Thoracic aorta (tissue), 2 donors: ENCODE results near the gene TMC6. TPM values are rescaled to one million over a fixed set of nuclear protein-coding genes. Genes with fewer than 3 reads are reported as not detected.

Experiments used
- ATAC-seq: fragments of 150-250 bp; one replicate; pipeline ENCODE4 v1.8.0; 2017; ENCODE audit warnings: low read depth; ENCODE audit not compliant: insufficient number of reproducible peaks, low FRiP score
- DNase-seq: peaks from one replicate; pipeline ENCODE4 v3.0.0-alpha.2; 2020; ENCODE audit warnings: low spot score
- H3K27ac ChIP-seq, 2 donors: fragments of 200-600 bp; sonication (generic); 1 replicate in 1 of 2; 2 replicates in 1 of 2; pipeline ENCODE4 v1.5.1; 2016; ENCODE audit warnings: mild to moderate bottlenecking in 2 of 2, moderate library complexity in 2 of 2
- H3K27me3 ChIP-seq: fragments of 200-600 bp; sonication (generic); replicated peaks from 2 replicates; pipeline ENCODE4 v1.6.0; 2016; ENCODE audit warnings: mild to moderate bottlenecking; ENCODE audit not compliant: insufficient read depth
- H3K36me3 ChIP-seq: fragments of 200-600 bp; sonication (generic); one replicate; pipeline ENCODE4 v1.5.1; 2016
- H3K4me1 ChIP-seq, 2 donors: fragments of 200-600 bp; sonication (generic); 1 replicate in 1 of 2; 2 replicates in 1 of 2; pipeline versions ENCODE4 v1.5.1 to v1.6.0; 2016; ENCODE audit warnings: low read depth in 2 of 2, mild to moderate bottlenecking in 1 of 2; ENCODE audit not compliant: control insufficient read depth in 1 of 2
- H3K4me3 ChIP-seq: fragments of 200-600 bp; sonication (generic); 2 replicates; pipeline ENCODE4 v1.5.1; 2016; ENCODE audit warnings: mild to moderate bottlenecking
- H3K9me3 ChIP-seq: fragments of 200-600 bp; sonication (generic); 2 replicates; pipeline ENCODE4 v1.5.1; 2016
- total RNA-seq, 2 donors: library from RNA; depleted of rRNA; stranded (reverse); fragments of >200 nt; gene quantifications; one replicate each; pipeline versions ENCODE4 v1.1.0 to v1.2.3, GENCODE V29; 2016
- TF ChIP-seq, protein P1 (sequence below): fragments of 200-600 bp; sonication (generic); IDR thresholded peaks from one replicate; pipeline ENCODE4 v1.5.1; 2019; ENCODE audit warnings: antibody characterized with exemption

Gene TMC6, protein sequence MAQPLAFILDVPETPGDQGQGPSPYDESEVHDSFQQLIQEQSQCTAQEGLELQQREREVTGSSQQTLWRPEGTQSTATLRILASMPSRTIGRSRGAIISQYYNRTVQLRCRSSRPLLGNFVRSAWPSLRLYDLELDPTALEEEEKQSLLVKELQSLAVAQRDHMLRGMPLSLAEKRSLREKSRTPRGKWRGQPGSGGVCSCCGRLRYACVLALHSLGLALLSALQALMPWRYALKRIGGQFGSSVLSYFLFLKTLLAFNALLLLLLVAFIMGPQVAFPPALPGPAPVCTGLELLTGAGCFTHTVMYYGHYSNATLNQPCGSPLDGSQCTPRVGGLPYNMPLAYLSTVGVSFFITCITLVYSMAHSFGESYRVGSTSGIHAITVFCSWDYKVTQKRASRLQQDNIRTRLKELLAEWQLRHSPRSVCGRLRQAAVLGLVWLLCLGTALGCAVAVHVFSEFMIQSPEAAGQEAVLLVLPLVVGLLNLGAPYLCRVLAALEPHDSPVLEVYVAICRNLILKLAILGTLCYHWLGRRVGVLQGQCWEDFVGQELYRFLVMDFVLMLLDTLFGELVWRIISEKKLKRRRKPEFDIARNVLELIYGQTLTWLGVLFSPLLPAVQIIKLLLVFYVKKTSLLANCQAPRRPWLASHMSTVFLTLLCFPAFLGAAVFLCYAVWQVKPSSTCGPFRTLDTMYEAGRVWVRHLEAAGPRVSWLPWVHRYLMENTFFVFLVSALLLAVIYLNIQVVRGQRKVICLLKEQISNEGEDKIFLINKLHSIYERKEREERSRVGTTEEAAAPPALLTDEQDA
- total RNA-seq = 10 to 100 TPM; 22.6 to 44.3 TPM

DNA sequence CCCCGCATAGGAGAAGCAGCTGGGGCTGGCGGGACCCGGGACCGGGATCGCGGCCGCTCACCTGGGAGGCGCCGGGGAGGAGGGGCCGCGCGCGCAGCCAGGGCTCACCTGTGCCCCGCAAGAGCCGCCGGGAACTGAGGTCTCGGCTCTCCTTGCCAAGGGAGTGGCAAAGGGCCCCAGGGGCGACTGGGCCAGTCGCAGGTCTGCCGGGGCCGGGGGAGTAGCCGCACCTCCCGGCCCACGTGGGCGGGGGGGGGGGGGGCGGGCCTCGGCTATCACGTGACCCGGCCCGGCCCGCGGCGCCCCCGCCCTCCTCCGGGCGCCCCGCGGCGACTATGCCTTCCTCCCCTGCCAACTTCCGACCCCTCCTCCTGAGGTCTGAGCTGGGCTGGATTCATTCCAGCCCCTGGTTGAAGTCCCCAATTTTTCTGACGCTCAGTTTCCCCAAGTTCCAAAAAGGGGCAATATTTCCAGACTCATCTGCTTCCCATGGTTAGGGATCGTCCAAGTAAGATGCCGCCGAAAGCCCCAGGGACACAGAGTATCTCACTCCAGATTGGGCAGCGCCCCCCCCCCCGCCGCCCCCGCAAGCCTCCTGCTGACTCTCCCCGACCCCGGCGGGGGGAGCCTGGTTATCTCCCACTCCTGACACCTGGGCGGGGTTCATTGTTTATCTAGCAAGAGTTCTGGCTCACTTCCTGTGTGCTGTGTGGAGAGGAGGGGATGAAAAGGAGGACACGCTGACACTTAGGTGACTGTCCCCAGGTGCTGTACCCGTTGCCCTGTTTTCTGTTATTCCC, at the start of gene TMC6:
TSS of gene TMC6 (minus strand) at position 205 of the 800 bp plus-strand sequence. CDS start 1,923 bp downstream, outside the sequence.
- H3K4me3 ChIP-seq = peak within 1 kb of the TSS; percentile 79
- no peaks in the 10 kb centered on the region for H3K9me3 ChIP-seq
- H3K4me1 ChIP-seq = peaks cover 19 to 50% of the 10 kb centered on the region in 2 donors
- ATAC-seq (no peak), DNase-seq (no peak)
- no peaks in the 10 kb centered on the region for H3K27me3 ChIP-seq
- TF ChIP-seq, protein P1, sequence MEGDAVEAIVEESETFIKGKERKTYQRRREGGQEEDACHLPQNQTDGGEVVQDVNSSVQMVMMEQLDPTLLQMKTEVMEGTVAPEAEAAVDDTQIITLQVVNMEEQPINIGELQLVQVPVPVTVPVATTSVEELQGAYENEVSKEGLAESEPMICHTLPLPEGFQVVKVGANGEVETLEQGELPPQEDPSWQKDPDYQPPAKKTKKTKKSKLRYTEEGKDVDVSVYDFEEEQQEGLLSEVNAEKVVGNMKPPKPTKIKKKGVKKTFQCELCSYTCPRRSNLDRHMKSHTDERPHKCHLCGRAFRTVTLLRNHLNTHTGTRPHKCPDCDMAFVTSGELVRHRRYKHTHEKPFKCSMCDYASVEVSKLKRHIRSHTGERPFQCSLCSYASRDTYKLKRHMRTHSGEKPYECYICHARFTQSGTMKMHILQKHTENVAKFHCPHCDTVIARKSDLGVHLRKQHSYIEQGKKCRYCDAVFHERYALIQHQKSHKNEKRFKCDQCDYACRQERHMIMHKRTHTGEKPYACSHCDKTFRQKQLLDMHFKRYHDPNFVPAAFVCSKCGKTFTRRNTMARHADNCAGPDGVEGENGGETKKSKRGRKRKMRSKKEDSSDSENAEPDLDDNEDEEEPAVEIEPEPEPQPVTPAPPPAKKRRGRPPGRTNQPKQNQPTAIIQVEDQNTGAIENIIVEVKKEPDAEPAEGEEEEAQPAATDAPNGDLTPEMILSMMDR = no peak
- H3K36me3 ChIP-seq = no peaks in the 10 kb centered on the region
- peak within 1 kb of the TSS in 1 of 2 donors; percentile 57 for H3K27ac ChIP-seq

DNA sequence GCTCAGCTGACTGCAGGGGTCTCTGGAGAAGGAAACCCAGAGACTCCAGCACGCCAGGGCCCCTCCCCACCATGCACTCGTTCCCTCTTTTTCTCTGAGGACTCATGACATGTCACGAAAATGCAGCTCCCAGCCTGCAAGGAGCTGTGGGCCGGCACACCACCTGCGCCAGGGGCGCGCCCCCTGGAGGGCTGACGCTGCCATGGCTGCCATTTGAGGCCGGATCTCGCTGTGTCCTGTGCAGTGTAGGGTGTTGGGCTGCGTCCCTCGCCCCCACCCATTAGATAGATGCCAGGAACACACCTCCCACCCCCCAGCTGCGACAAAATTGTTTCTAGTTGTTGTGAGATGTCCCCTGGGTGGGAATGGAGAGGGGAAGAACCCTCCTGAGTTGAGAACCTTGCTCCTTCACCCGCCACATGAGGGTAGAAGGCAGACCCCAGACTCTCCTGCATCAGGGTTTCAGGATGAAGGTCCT, 48.0 kb upstream of the TMC6 start:
- no peak overlapping the region for H3K4me3 ChIP-seq
- peaks cover 52 to 82% of the 10 kb centered on the region in 2 donors for H3K4me1 ChIP-seq
- H3K27ac ChIP-seq = peak overlapping the region in 1 of 2 donors; percentile 85
- no peak for DNase-seq
- no peaks in the 10 kb centered on the region for H3K27me3 ChIP-seq
- no peaks in the 10 kb centered on the region for H3K36me3 ChIP-seq
- TF ChIP-seq, protein P1 = peak; percentile 85
- no peaks in the 10 kb centered on the region for H3K9me3 ChIP-seq
- ATAC-seq = no peak

DNA sequence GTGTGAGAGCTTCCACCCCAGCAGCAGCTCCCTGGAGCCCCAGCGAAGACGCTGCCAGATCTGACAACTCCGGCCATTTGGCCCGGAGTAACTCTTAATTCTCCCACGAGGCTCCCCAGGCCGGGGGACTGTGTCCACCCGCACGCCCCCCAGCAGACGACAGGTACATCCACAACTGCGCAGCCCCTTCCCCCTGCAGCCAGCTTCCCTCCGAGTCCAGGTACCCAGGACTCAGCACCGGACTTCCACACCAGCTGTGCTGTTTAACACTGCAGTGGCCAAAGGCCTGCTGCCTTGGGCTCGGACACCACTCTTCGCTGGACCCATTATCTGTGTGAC, 47.1 kb upstream of the TMC6 start:
- H3K27ac ChIP-seq = peak overlapping the region; percentile 85 to 93
- H3K4me3 ChIP-seq = no peak overlapping the region
- H3K9me3 ChIP-seq = no peaks in the 10 kb centered on the region
- peaks cover 47 to 79% of the 10 kb centered on the region in 2 donors for H3K4me1 ChIP-seq
- ATAC-seq (no peak), DNase-seq (no peak)
- no peaks in the 10 kb centered on the region for H3K36me3 ChIP-seq
- TF ChIP-seq, protein P1 = no peak
- no peaks in the 10 kb centered on the region for H3K27me3 ChIP-seq

DNA sequence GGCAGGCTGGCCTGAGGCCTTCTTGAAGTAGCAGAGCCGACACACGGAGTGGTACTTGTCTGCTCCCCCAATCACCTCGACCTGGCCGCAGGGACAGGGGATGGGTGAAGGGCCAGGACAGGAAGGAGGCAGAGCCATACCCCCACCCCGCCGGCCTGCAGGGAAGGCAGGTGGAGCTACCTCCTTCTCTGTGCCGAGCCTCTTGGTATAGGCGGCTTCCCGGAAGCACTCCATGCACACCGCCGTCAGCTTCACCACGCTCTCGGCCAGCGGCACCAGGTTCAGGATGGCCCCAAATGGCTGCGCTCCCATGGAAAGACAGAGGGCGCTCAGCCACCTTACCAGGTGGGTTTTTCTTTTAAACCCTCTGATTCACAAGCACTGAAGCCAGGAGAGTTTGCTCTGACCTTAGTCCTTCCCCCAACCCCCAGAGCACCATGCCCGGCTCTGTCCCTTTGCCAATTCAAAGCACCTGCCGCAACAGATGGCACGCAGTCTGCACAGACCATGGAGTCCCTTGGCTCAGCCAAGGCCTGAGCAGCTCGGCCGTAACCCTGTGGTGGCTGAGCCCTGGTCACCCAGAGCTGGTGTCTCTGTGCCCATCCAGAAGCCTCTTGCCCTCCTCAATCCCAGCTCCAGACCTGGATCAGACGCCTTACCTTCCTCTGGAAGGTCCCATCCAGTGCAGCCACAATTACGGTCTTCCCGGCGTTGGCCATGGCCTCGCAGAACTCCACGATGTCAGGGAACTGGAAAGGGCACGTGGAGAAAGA, 46.5 kb upstream of the TMC6 start:
- no peaks in the 10 kb centered on the region for H3K36me3 ChIP-seq
- TF ChIP-seq, protein P1 = no peak
- peak overlapping the region; percentile 34 for H3K4me3 ChIP-seq
- H3K27ac ChIP-seq = peak overlapping the region; percentile 85 to 93
- ATAC-seq (no peak), DNase-seq (no peak)
- no peaks in the 10 kb centered on the region for H3K27me3 ChIP-seq
- no peaks in the 10 kb centered on the region for H3K9me3 ChIP-seq
- peaks cover 43 to 78% of the 10 kb centered on the region in 2 donors for H3K4me1 ChIP-seq
